ENCODE data around the gene FGFR2. TPM values are rescaled to one million over a fixed set of nuclear protein-coding genes. Genes with fewer than 3 reads are reported as not detected.

Gene FGFR2
- total RNA-seq, 2 donors from 2014 or later: 0.73 TPM; not detected in 1

DNA sequence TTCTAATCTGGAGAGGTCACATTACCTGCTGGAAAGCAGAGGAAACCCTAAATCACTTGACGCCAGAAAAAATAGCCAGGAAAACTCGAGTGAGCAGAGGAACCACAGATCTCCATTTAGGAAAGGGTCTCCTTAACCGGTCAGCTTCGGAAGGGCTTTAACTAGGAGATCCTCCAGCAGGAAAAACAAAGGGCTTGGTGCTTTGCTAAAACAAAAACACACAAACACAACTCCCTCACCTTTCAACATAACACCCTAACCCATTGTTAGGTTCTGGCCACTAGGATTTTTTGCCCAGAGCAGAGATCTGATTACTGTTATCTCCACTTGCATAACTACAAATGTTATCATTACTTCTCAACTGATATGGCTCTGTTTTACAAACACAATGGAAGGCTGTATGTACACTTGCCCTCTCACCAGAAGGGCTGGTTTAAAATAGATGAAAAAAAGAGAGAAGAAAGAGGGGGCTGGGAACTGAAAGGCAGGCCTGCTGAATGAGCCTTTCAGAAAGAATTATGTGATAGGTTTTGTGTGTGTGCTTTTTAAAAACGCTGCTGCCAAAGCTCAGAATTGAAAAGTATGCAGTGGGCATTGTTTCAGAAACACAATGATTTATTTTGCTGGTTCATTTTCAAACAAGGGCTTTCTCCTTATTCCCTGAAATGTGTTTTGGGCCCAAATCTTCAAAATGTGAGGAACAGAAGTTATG is 161.5 kb downstream of the FGFR2 start:
- no peak overlapping the region for H3K4me3 Mint-ChIP-seq
- ATAC-seq (no peak), DNase-seq (ENCODE audit: low spot score) (no peak)
- H3K4me1 Mint-ChIP-seq (ENCODE audit: low read depth in 2 of 2): no peaks in the 10 kb centered on the region
- H3K27me3 Mint-ChIP-seq: no peaks in the 10 kb centered on the region
- H3K36me3 Mint-ChIP-seq: no peaks in the 10 kb centered on the region
- no peak overlapping the region for H3K27ac Mint-ChIP-seq
- no peaks in the 10 kb centered on the region for H3K9me3 Mint-ChIP-seq

DNA sequence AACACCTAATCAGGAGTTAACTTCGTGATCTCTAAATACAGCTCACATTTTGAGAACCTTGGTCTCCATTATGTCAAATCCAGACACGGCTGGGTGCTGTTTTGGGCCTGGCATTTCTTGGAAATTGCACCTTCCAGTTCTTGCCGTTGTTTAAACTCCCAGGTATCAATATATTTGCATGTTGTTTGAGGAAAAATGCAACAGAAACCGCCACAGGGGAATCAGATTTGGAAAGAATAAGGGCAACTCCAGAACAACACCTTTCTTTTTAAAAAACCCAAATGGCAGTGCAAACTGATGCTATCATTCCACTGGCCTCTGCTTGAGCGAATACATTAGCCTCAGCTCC is 162.0 kb downstream of the FGFR2 start:
- H3K36me3 Mint-ChIP-seq: no peaks in the 10 kb centered on the region
- no peak overlapping the region for H3K27ac Mint-ChIP-seq
- DNase-seq (ENCODE audit: low spot score) (no peak), ATAC-seq (no peak)
- no peaks in the 10 kb centered on the region for H3K27me3 Mint-ChIP-seq
- H3K9me3 Mint-ChIP-seq: no peaks in the 10 kb centered on the region
- no peaks in the 10 kb centered on the region for H3K4me1 Mint-ChIP-seq (ENCODE audit: low read depth in 2 of 2)
- no peak overlapping the region for H3K4me3 Mint-ChIP-seq

DNA sequence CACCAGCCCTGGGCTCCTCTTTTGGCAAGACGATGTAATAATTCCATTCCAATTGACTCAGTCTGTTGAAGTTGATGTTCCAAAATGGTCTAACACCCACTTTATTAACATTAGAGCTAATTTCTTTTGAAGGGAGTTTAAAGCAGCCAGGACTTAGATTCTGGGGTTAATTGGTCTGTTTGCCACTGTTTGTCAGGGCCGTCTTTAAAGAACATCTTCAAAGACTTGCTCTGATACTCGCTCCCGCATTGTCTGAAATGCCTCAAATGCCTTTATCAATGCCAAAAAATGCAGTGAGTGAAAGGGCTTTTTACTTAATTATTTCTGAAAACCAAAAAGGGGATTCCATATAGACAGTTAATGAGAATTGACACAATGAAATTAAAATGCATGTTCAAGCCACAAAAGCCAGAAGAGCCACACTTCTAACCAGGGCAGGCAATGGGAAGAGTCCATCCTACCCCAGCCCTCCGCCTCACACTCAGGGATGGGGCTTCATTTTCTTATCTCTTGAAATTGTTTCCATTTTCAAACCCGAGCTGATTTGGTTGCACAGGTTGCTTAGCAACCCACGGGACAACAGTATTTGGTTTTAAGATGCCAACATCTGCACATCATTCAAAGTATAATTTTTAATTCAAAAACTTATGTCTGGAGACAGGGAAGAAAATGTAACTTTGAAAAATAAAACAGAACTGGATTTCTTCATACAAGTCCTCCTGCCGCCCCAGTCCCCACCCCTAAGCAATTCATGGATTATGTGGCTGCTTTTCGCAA is 163.0 kb downstream of the FGFR2 start:
- no peak for DNase-seq (ENCODE audit: low spot score)
- H3K27ac Mint-ChIP-seq: no peak overlapping the region
- H3K4me1 Mint-ChIP-seq (ENCODE audit: low read depth in 2 of 2): no peaks in the 10 kb centered on the region
- H3K36me3 Mint-ChIP-seq: no peaks in the 10 kb centered on the region
- H3K4me3 Mint-ChIP-seq: no peak overlapping the region
- H3K27me3 Mint-ChIP-seq: peaks cover 0 to 8% of the 10 kb centered on the region in 2 donors
- ATAC-seq: no peak
- peaks cover 2% of the 10 kb centered on the region for H3K9me3 Mint-ChIP-seq

- DNase-seq (ENCODE audit: low spot score): no peak
- no peaks in the 10 kb centered on the region for H3K4me1 Mint-ChIP-seq (ENCODE audit: low read depth in 2 of 2)
- H3K27me3 Mint-ChIP-seq: peaks cover 0 to 10% of the 10 kb centered on the region in 2 donors
- ATAC-seq: no peak
- peaks cover 2% of the 10 kb centered on the region for H3K9me3 Mint-ChIP-seq
- H3K36me3 Mint-ChIP-seq: no peaks in the 10 kb centered on the region
- H3K27ac Mint-ChIP-seq: no peak overlapping the region
- H3K4me3 Mint-ChIP-seq: no peak overlapping the region
Measured at GRCh38 chr10:121433965-121434364, 164.3 kb downstream of the FGFR2 start.

DNA sequence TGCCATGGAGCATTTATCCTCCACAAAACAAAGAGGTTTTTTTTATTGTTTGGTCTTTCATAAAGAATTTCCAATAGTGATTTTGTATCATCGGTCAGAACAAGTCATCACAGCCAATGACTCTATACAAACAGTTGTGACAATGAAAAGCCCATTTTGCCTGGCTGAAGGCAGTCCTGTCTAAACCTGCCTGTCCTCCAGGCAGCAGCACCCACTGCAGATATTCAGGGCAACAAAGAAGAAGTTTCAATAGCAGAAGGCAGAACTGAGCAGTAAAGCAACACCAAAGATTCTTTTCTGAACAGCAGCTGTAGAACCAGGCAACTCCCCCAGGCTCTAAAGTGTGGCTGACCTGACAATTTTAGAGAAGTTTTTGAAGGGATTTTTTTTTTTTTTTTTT is 169.4 kb downstream of the FGFR2 start:
- ATAC-seq (no peak), DNase-seq (ENCODE audit: low spot score) (no peak)
- Mint-ChIP-seq H3K27ac (no peak overlapping the region), H3K36me3 (no peaks in the 10 kb centered on the region), H3K9me3 (peaks cover 2% of the 10 kb centered on the region), H3K4me1 (ENCODE audit: low read depth in 2 of 2) (no peaks in the 10 kb centered on the region), H3K27me3 (peaks cover 2 to 10% of the 10 kb centered on the region in 2 donors), H3K4me3 (no peak overlapping the region)

Measured in natural killer cell treated with Interleukin-12 subunit alpha and Interleukin-12 subunit beta and Interleukin-15 and Interleukin-18, amount 100 ng/mL, for 72 hours (primary cell).